Adipocyte (in vitro differentiated cells): ENCODE measurements around the gene PARP4.
A peak's percentile ranks its signal among the peaks of the same experiment; 100 is the strongest.
"Not testable (repeated sequence)": the region's sequence is repeated elsewhere in the genome, so short reads cannot be mapped to it uniquely, and the experiment has no call there.

Source experiments
- DNase-seq: peaks from one replicate; pipeline ENCODE4 v3.0.0-alpha.2; 2015; ENCODE audit warnings: low read depth
- H3K27me3 ChIP-seq: replicated peaks from 2 replicates; pipeline ENCODE4 v1.7.0; 2013; ENCODE audit warnings: mild to moderate bottlenecking, low read length, moderate library complexity; ENCODE audit not compliant: control insufficient read depth, insufficient read depth
- H3K36me3 ChIP-seq: 2 replicates; pipeline ENCODE4 v1.7.0; 2013; ENCODE audit warnings: low read length, mild to moderate bottlenecking, moderate library complexity; ENCODE audit not compliant: control insufficient read depth, insufficient read depth, severe bottlenecking
- H3K4me1 ChIP-seq: 2 replicates; pipeline ENCODE4 v1.7.0; 2013; ENCODE audit warnings: mild to moderate bottlenecking, low read length, moderate library complexity; ENCODE audit not compliant: control insufficient read depth, insufficient read depth
- H3K4me3 ChIP-seq: 2 replicates; pipeline ENCODE4 v1.7.0; 2013; ENCODE audit warnings: mild to moderate bottlenecking, low read length, moderate library complexity
- H3K9ac ChIP-seq: 2 replicates; pipeline ENCODE4 v1.7.0; 2013; ENCODE audit warnings: mild to moderate bottlenecking, low read length, moderate library complexity
- H3K9me3 ChIP-seq: 2 replicates; pipeline ENCODE4 v1.7.0; 2013; ENCODE audit warnings: mild to moderate bottlenecking, low read length, moderate library complexity; ENCODE audit not compliant: control insufficient read depth

The PARP4 gene

DNA sequence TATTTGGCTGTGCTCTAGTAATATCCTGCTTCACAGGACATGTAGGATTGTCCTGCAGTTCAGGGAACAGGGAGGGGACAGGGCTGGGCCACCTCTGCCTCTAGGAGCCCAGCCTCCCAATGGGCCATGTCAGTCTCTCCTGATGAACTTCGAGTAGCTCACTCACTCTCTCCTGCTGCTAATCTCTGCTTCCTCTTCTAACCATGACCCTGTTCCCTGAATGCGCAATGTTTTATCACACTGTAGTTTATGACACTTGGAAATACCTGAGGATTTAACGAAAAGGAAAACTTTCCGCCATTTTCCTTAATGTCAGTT, 9.2 kb downstream of the PARP4 start:
- H3K9me3 ChIP-seq = no peaks in the 10 kb centered on the region
- no peak overlapping the region for H3K4me3 ChIP-seq
- H3K9ac ChIP-seq = peak overlapping the region; percentile 45
- H3K4me1 ChIP-seq = peaks cover 28% of the 10 kb centered on the region
- peaks cover 23% of the 10 kb centered on the region for H3K36me3 ChIP-seq
- DNase-seq = no peak
- no peaks in the 10 kb centered on the region for H3K27me3 ChIP-seq

GRCh38 chr13:24502533-24503378, 9.8 kb downstream of the PARP4 start:
- Histone ChIP-seq H3K27me3 (no peaks in the 10 kb centered on the region), H3K4me3 (no peak overlapping the region), H3K9ac (peak overlapping the region; percentile 45), H3K36me3 (peaks cover 26% of the 10 kb centered on the region), H3K9me3 (no peaks in the 10 kb centered on the region), H3K4me1 (peaks cover 28% of the 10 kb centered on the region)
- peak; percentile 74 for DNase-seq

- H3K27me3 ChIP-seq = no peaks in the 10 kb centered on the region
- H3K4me3 ChIP-seq = peak overlapping the region; percentile 22
- peaks cover 42% of the 10 kb centered on the region for H3K36me3 ChIP-seq
- peaks cover 28% of the 10 kb centered on the region for H3K4me1 ChIP-seq
- peak overlapping the region; percentile 22 for H3K9ac ChIP-seq
- no peaks in the 10 kb centered on the region for H3K9me3 ChIP-seq
- DNase-seq = peak; percentile 74
These were observed 11.6 kb downstream of the PARP4 start for GRCh38 chr13:24500977-24501376.

GRCh38 chr13:24497742-24498141, 14.8 kb downstream of the PARP4 start:
- Histone ChIP-seq H3K36me3 (peaks cover 70% of the 10 kb centered on the region), H3K9me3 (no peaks in the 10 kb centered on the region), H3K27me3 (no peaks in the 10 kb centered on the region), H3K9ac (no peak overlapping the region), H3K4me1 (peaks cover 21% of the 10 kb centered on the region), H3K4me3 (no peak overlapping the region)
- no peak for DNase-seq

- H3K9me3 ChIP-seq, H3K4me3 ChIP-seq, H3K9ac ChIP-seq, DNase-seq, H3K27me3 ChIP-seq: not testable (repeated sequence)
- H3K4me1 ChIP-seq = peaks cover 11% of the 10 kb centered on the region
- peaks cover 84% of the 10 kb centered on the region for H3K36me3 ChIP-seq
These were observed 16.3 kb downstream of the PARP4 start for GRCh38 chr13:24496295-24496694.

GRCh38 chr13:24495151-24495729, 17.3 kb downstream of the PARP4 start:
- no peak for DNase-seq
- H3K27me3 ChIP-seq = no peaks in the 10 kb centered on the region
- H3K9ac ChIP-seq = no peak overlapping the region
- no peak overlapping the region for H3K4me3 ChIP-seq
- no peaks in the 10 kb centered on the region for H3K9me3 ChIP-seq
- H3K36me3 ChIP-seq = peaks cover 91% of the 10 kb centered on the region
- peaks cover under 1% of the 10 kb centered on the region for H3K4me1 ChIP-seq

DNA sequence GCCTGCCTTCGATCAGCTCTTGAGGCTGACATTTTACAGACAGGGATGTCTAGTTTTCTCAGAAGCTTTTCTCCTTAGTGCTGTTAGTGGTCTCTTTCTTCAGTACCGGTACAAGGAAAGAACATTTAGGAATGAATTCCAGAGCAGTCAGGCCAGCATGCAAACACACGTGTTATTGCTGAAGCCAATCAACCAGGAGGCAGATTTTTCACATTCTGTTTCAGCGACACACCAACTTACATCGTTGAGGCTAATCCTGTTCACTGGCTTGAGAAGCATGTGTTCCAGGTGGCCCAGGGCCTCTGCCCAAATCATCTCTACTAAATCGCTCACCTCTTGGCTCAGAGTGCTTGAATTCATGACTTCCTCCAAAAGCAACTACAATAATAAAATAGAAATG, 19.2 kb downstream of the PARP4 start:
- Histone ChIP-seq H3K36me3 (peaks cover 95% of the 10 kb centered on the region), H3K9ac (no peak overlapping the region), H3K9me3 (no peaks in the 10 kb centered on the region), H3K4me3 (no peak overlapping the region), H3K4me1 (no peaks in the 10 kb centered on the region), H3K27me3 (no peaks in the 10 kb centered on the region)
- no peak for DNase-seq

DNA sequence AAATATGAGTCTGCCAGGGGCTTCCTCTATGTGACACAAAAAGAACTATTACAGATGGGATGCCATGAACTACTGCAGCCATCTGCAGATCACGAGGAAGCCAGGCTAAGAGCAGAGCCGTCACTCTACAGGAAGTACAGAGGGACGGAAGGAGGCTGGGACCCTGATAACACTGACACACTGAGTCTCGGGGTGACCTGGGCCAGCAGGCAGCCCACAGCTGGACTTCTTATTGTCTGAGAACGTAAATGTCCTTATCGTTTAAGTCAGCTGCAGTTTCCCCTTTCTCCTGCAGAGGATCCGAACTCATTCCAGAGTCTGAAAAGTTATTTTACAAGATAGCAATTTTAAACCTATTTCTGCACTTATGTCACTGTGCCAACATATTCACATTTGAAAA, 20.7 kb downstream of the PARP4 start:
- Histone ChIP-seq H3K4me3 (no peak overlapping the region), H3K27me3 (no peaks in the 10 kb centered on the region), H3K9ac (no peak overlapping the region), H3K9me3 (no peaks in the 10 kb centered on the region), H3K4me1 (no peaks in the 10 kb centered on the region), H3K36me3 (peaks cover 83% of the 10 kb centered on the region)
- no peak for DNase-seq

DNA sequence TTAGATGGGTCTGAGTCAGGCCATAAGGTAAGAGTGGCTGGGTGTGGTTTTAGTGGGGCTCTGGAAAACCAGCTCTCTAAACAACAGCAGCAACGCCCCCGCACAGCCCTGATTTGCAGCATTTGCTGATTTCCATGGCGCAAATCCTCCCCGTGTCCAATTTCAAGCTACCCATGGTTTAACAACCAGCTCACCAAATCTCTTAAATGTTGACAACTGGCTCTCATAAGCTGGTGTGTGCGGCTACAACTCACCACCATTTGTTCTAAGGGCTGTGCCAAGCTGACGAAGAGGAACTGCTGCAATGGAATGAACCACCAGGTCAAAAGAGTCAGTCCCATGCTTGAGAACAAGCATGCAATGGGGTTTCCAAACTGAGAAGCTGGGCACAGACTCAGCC, 22.9 kb downstream of the PARP4 start:
- H3K4me1 ChIP-seq = no peaks in the 10 kb centered on the region
- peaks cover 76% of the 10 kb centered on the region for H3K36me3 ChIP-seq
- H3K9me3 ChIP-seq = no peaks in the 10 kb centered on the region
- no peak overlapping the region for H3K4me3 ChIP-seq
- no peak overlapping the region for H3K9ac ChIP-seq
- no peak for DNase-seq
- no peaks in the 10 kb centered on the region for H3K27me3 ChIP-seq

- not testable (repeated sequence) for H3K4me1 ChIP-seq, DNase-seq, H3K4me3 ChIP-seq, H3K27me3 ChIP-seq, H3K9me3 ChIP-seq, H3K9ac ChIP-seq
- peaks cover 74% of the 10 kb centered on the region for H3K36me3 ChIP-seq
These were observed 24.5 kb downstream of the PARP4 start for GRCh38 chr13:24488092-24488491.

GRCh38 chr13:24486017-24486657, 26.4 kb downstream of the PARP4 start:
- H3K36me3 ChIP-seq = peaks cover 73% of the 10 kb centered on the region
- peak; percentile 49 for DNase-seq
- not testable (repeated sequence) for H3K4me1 ChIP-seq

More at GRCh38 chr13:24486017-24486657, 26.4 kb downstream of the PARP4 start:
- not testable (repeated sequence) for H3K9me3 ChIP-seq, H3K27me3 ChIP-seq, H3K9ac ChIP-seq, H3K4me3 ChIP-seq
